Activated CD4-positive, alpha-beta T cell treated with anti-CD3 and anti-CD28 coated beads, Interleukin-2, amount 50 U/mL, for 24 hours (primary cell): ENCODE measurements around the gene YPEL5.

ENCODE experiments used
- DNase-seq, 2 donors: peaks; one replicate each; pipeline ENCODE4 v3.0.0-alpha.2; 2020; ENCODE audit warnings: low read depth in 1 of 2, low spot score in 1 of 2

Gene YPEL5

DNA sequence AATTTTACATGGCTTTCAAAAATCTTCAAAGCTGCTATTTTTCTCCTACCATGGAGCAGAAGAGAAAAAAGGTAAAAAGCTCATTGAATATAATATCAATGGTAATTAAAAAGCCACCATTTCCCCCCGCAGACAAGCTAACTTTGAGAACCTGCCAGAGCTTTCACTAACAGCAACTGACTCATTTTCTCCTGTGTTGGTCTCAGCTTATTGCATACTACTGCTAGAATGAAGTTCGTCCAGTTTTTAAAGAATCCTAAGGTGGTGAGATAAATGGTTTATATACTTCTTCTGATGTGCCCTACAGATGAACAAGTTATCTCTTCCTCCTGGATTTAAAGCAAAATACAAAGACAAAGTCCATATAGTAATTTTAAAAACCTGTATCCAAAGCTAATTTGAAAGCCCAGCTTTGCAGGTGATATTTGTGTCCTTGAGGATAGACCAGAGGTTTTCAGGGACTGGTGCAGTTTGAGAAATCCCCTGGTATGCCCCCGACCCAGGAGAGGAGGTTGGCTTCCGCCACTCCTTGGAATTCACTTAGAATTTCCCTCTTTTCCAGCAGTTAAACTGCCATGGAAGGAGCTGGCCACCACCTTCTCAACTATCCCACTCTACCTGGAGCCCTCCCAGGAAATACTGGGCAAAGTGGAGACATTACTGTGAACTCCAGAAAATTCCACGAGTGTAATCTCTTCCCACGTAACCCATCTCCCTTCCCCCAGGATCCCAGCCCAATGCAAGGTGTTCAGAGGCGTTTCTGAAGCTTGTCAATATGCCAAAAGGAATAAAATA, 17.5 kb downstream of the YPEL5 start:
- DNase-seq, result no peak

DNA sequence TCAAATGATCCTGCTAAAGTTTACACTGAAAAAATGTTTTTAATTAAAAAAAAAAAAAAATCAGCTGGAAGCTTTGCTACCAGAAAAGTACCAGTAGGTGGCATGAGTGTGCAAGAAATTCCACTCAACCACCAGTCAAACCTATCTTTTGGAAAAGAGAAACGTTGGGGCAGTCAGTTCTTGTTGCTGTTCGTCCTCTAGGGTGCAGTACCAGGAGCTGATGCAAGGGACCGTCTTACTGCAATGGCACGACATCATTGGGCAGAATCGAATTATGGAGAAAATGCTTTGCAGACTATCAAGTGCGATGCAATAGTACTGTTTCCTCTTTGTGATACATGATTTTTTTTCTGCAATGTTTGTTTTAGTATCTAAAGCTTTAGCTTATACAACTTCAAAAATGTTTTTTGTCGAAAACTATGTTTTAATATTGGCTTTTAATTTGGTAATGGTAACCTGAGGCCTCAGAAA, 18.3 kb downstream of the YPEL5 start:
- peak in 1 of 2 donors; percentile 72 for DNase-seq

DNA sequence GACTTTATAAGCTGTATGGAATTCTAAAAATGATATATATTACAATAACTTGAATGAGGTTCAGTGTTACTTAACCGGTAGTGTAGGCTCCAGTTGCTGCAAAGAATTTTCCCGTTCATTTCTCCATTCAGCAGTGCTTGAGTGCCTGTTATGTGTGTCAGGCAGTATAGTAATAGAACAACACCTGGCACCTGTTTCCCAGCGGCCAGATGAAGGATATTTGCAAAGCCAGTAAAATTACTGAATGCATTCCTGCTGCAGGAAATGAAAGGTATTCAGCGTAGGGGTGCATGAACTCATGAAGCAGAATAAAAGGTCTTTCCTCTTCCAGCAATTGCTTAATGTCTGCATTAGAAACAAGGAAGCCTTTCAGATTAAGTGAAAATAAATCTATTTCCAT, 18.8 kb downstream of the YPEL5 start:
- DNase-seq, result no peak

DNA sequence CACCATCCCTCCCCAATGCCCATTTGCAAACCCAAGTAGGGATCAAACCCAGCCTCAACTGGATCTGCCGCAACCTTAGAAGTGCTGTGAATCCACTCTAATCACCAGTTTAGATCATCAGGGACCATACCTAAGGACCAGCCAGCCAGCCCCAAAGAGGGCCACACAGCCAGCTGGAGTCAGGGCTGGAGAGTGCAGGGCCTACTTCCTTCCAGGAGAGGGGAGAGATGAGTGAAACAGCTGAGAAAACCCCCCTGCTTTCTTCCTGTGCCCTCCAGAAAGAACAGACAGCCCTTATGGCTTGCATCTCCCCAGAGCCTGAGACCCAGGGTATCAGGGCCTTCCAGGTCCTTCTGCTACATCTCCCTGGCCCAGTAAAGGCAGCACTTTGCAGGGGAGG, 25.8 kb downstream of the YPEL5 start:
- DNase-seq, result no peak

DNA sequence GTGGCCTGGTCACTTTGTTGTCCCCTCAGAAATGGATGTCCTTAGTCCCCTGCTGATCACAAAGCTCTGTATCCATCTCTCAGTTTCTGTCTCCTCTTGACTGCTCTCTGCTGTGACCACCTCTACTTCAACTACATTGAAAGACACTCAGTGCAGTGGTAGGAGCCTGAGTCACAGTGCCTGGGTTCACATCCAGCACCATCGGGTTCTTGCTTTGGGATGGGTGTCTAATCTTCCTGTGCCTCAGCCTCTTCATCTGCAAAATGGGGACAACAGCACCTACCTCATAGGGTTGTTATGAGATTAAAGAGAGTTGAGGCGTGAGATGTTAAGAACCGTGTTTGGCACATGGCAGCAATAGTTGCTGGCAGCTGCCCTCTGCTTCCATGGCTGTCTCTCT, 30.6 kb downstream of the YPEL5 start:
- DNase-seq, result no peak

DNA sequence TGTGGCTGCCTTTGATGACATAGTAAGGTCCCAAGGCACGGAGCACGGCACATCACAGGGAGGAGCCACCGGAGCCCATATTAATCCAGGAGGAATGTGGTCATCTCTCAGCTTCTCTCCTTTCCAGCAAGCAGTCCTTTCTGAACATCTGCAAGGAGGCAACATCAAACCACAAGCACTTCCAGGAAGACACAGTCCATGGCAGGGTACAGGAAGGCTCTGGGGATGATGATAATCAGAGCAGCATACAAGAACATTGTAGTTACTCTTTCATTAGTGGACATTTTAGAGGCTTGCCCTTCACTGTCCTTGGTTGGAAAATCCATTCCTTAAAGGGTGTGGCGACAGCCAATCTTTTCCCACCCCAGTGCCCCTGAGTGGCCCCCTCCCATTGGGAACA, 31.1 kb downstream of the YPEL5 start:
- no peak for DNase-seq

DNA sequence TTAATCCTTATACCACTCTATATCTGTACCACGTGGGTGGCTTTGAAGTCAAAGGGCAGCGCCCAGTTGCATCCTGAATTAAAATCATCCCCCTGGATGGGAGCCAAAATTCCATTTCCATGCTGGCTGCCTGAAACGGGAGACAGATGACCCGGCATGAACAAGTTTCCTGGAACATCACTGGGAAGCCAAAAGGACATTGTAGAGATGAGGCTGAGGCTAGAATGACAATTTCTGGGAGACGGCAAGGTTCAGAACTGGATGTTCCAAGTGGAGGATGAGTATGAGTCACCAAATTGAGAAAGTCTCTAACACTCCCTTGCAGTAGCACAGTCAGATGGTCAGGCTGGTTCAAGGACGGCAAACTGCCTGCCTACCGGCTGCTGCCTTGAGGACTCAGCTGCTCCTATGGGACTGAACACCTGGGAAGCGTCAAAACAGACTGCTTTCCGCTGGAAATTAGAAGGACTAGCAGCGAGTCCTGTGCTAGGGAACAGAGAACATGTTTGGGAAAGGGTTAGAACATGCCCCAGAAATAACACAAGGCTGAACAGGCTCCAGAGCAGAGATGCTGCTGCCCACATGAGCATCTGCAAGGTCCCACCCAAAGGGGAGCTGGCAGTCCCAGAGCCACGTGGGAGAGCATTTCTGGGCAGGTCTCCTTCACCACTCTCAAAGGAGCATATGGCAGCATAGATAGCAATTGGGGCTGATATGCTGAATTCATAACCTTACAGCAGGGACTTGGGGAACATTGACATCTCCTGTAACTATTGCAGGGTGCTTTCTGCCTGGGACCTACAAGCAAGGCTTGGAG, 32.0 kb downstream of the YPEL5 start:
- no peak for DNase-seq

DNA sequence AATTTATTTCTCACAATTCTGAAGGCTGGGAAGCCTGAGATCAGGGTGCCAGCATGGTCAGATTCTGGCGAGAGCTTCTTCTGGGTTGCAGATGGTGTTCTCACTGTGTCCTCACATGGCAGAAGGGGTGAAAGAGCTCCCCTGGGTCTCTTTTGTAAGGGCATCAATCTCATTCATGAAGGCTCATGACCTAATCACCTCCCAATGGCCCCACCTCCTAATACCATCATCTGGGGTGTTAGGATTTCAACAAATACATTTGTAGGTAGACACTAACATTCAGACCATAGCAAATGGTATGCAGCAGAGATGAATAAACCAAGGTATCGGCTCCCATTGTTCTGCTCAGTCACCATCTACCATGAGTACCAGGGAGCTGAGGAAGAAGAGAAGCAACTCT, 32.7 kb downstream of the YPEL5 start:
- DNase-seq, result no peak

DNA sequence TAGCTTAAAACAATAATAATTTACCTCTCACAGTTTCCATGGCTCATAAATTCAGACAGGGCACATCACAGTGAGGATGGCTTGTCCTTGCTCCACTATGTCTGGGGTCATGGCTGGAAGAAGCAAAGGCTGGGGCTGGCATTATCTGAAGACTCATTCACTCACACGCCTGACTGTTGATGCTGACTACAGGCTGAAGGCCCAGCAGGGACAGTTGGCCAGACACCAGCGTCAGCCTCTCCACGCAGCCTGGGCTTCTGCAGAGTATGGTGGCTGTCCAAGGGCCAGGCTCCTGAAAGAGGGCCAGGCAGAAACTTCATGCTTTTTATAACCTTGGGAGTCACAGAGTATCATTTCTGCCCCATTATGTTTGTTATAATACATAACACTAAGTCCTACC, 33.4 kb downstream of the YPEL5 start:
- DNase-seq, result no peak

DNA sequence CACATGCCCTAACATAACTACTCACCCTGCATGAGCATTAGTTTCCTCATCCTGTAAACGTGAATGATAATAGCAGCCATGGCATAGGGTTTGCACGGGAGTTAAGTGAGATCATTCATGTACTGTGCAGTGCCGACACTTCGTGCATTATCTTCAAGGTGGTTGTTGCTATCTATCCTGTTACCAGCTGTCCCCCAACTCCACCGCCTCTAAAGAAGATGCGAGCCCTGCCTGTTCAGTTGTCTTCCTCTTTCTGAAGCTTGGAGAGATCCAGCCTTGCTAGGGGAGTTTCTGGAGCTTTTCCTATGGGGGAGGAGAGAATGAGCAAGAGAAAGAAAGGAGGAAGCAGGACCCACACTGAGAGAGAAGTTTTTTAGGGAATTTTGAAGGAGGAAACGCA, 34.4 kb downstream of the YPEL5 start:
- DNase-seq, result no peak

DNA sequence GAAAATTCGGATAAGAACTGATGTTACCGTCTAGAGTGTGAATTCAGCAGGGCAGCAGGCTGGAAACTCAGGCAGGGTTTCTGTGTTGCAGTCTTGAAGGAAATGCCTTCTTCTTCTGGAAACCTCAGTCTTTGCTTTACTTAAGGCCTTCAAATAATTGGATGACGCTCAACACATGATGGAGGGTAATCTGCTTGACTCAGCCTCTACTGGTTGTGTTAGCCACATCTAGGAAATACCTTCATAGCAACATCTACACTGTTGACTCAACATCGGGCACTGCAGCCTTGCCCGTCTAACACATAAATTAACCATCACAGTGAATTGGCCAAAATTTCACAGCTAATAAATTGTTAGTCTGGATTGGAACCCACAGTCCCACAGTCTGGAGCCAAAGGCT, 37.2 kb downstream of the YPEL5 start:
- no peak for DNase-seq

DNA sequence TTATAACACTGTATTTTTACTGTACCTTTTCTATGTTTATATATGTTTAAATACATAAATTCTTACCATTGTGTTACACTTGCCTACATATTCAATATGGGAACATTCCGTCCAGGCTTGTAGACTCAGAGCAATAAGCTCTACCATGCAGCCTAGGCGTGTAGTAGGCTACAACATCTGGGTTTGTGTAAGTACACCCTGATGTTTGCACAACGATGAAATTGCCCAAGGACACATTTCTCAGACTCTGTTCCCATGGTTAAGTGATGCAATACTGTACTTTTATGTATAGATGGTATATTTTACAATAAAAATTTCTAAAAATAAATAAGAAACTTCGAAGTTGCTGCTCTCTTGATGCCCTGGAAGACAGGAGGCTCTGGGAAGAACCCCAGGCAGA, 38.4 kb downstream of the YPEL5 start:
- DNase-seq, result no peak

DNA sequence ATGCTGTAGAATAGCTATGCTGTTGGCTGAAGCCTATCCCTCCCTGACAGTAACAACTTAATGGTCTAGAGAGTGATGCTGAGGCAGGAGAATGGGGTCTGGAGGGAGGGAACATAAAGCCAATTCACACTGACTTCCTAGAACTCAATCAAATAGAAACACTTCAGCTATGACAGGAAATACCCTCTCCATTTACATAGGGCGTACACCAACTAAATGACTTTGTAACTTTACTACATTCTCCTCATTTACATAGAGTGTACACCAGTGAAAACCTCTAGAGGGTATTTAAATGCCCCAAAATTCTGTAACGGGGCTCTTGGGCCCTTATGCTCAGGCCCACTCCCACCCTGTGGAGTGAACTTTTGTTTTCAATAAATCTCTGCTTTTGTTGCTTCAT, 41.5 kb downstream of the YPEL5 start:
- DNase-seq, result no peak

DNA sequence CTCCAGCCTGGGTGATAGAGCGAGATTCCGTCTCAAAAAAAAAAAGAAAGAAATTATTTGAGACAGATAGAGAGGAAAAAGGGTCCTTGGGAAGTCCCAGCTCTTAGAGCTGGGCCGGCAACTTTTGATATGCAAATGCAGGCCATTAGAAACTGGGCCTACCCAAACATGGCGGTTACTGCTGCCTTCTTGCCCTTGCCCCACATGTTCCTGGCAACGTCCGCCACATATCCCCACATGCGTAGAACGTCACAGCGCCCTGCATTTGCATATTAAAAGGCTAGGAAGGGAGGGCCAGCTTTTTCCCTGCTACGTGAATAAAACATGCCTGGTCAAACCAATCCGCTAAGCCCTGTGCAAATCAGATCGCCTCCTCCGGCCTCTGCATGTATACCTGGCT, 43.8 kb downstream of the YPEL5 start:
- no peak for DNase-seq

DNA sequence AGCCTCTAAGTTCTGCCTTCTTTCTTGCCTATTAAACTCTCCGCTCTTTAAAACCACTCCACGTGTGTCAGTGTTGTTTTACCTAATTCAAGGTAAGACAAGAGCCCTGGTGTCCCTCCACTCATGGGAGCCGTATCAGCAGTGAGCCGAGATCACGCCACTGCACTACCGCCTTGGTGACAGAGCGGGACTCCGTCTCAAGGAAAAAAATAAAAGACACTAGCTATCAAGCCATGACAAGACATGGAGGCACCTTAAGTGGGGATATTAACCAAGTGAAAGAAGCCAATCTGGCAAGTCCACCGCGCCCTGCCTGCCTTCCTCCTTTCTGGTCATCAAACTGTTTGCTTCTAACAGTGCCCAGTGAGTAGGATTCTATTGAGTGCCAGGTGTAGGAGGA, 44.3 kb downstream of the YPEL5 start:
- no peak for DNase-seq

DNA sequence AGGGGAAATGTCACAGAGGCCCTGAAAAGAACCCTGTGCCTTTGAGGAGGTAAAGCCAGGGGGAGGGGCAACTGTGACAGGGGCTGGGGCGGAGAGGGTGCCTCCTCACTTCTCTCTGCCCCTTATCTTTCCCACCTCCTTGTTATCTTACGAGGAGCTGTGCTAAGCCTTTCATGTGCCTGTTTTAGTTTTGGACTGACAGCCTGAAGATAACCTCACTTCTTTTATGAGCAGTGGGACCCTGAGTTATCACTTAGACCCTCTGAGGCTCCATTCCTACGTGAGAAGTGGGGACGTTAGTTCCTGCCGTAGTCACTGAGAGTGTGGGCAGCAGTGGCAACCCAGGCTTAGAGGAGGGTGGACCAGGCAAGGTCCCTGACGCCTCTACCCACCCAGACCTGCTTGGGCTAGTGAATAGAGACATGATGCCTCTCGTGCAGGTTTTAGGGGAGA, 45.0 kb downstream of the YPEL5 start:
- DNase-seq, result no peak

DNA sequence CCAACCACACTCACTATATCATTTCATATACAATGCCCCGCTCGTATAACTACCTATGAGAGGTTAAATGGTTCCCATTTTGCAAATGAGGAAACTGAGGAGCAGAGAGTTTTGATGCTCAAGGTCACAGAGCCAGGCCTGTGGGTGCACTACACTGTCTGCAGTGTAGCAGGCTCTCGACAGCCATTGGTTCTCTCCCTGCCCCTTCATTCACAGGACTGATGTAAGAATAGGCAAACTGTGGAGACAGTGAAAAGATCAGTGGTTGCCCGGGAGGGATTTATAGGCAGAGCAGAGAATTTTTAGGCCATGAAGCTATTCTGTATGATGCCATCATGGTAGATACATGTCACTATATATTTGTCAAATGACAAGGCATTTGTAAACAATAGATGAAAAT, 45.5 kb downstream of the YPEL5 start:
- DNase-seq, result no peak

DNA sequence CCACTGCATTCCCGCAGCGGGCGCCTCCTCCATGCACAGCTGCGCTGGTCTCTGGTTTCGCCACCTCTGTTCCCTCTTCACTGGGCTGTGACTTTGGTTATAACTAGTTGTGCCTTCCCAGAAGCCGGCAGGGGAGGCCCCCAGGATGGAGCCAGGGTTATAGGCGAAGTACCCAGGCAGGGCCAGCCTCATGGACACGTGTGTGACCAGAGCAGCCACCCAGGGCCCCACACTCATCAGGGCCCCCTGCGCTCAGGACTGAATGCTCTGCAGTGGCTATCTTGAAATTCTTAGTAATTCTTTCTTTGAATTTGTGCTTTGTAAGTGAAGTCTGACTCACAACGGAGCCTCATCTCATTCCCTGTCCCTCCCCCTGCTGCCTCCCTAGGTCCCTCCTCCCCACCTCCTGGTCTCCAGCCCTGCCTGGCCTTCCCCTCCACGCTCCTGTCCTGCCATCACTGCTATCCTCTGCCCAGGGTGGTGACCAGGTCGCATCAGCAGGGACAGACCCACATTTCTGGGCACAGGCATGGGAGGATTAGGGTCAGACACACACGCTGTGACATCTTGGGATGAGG, 46.4 kb downstream of the YPEL5 start:
- DNase-seq, result no peak

DNA sequence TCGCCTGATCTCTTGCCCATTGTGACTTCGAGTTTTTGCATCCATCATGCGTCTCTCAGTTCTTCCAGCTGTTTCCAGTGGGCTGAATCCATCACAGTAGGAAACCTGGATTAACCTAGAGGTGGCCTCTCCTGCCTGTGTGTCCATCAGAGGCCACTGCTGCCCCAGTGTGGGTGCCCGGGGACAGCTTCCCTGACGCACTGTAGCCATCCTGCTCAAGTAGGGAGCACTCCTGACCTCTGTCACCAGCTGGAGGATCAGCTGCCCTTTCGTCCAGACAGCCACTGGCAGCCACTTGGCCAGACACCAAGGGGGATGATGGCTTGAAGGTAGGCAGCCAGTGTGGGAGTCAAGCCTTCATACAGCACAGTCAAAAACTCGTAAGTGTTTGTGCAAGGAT, 47.6 kb downstream of the YPEL5 start:
- DNase-seq, result no peak

DNA sequence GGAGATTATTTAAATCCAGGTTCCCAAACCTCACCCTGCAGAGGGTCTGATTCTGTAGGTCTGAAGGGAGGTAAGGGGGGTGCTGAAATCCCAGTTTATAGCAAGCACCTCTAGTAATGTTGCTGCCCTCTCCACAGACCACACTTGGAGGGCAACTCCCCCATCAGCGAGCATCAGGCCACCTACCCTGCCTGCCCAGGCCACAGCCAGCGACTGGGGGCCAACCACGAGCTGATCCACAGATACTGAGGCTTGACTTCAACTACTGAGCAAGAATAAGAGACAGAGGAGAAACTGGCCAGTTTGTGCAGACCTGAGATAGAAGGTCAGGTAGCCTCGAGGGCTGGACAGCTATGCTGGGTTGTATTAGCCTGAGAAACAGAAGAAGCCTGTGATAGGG, 48.2 kb downstream of the YPEL5 start:
- DNase-seq, result no peak

DNA sequence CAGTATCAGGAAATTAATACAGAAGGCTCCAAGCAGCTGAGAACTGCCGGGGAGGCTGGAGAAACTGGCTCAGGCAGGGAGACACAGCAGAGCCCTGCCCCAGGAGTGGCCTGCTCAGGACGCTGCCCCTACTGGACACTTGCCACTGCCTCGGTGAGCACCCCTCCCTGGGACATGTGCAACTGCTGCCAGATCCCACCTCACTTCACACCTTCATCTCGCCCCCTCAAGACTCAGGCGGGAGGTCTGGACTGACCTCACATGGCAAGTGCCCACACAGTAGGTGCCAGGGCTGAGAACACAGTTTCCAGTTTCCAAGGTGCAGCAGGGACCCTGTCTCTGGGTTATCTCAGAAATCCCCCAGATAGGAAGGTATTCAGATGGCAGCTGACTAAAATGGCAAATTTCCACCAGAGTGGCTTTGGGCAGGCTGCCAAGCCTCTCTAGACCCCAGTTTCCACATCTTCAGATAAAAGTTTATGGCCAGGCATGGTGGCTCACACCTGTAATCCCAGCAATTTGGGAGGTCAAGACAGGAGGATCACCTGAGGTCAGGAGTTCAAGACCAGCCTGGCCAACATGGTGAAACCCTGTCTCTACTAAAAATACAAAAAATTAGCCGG, 50.9 kb downstream of the YPEL5 start:
- DNase-seq, result no peak

DNA sequence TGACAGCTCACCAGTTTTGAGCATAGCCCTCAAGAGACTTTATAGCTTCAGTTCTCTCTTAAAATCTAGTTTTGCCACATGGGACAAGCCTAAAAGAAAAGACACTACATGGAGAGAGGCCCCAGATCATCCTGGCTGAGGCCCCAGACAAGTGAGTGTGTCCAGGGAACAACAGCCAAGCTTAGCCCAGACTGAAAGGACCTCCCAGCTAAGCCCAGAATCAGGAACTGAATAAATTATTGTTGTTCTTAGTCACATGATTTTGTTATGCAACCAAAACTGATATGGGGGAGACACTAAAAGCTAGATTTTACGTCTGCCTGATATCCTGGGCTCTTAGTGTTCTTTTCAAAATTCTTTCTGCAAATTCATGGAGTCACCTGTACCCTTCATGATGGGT, 55.2 kb downstream of the YPEL5 start:
- no peak for DNase-seq
